Endodermal cell (in vitro differentiated cells): ENCODE measurements around the gene KRTAP4-11. TPM values are rescaled to one million over a fixed set of nuclear protein-coding genes. Genes with fewer than 3 reads are reported as not detected.
"Not testable (repeated sequence)": the region's sequence is repeated elsewhere in the genome, so short reads cannot be mapped to it uniquely, and the experiment has no call there.

Experiments used
- DNase-seq: peaks from one replicate; pipeline ENCODE4 v3.0.0-alpha.2; 2017
- H3K27ac ChIP-seq: 2 replicates; pipeline ENCODE4 v1.5.1; 2013; ENCODE audit warnings: mild to moderate bottlenecking, low read depth, low read length, moderate library complexity
- H3K27me3 ChIP-seq: 2 replicates; pipeline ENCODE4 v1.6.1; 2013; ENCODE audit warnings: mild to moderate bottlenecking, low read length, moderate library complexity; ENCODE audit not compliant: insufficient read depth, control insufficient read depth, poor library complexity, severe bottlenecking
- H3K36me3 ChIP-seq: 2 replicates; pipeline ENCODE4 v1.7.0; 2013; ENCODE audit warnings: mild to moderate bottlenecking, low read length, moderate library complexity; ENCODE audit not compliant: control insufficient read depth, insufficient read depth
- H3K4me1 ChIP-seq: one replicate; pipeline ENCODE4 v1.7.0; 2013; ENCODE audit warnings: low read length; ENCODE audit not compliant: control insufficient read depth, insufficient read depth
- H3K4me3 ChIP-seq: 2 replicates; pipeline ENCODE4 v1.5.1; 2013; ENCODE audit warnings: mild to moderate bottlenecking, low read length, moderate library complexity
- H3K9ac ChIP-seq: 2 replicates; pipeline ENCODE4 v1.6.1; 2013; ENCODE audit warnings: mild to moderate bottlenecking, low read length, moderate library complexity; ENCODE audit not compliant: poor library complexity, severe bottlenecking; ENCODE audit errors: extremely low read depth
- H3K9me3 ChIP-seq: 2 replicates; pipeline ENCODE4 v1.6.1; 2013; ENCODE audit warnings: mild to moderate bottlenecking, low read length, moderate library complexity; ENCODE audit not compliant: control insufficient read depth
- H3K27ac Mint-ChIP-seq: 2 replicates; pipeline ENCODE4 v1.8.0; 2020; ENCODE audit warnings: mixed read lengths
- H3K27me3 Mint-ChIP-seq: 2 replicates; pipeline ENCODE4 v1.8.0; 2021; ENCODE audit warnings: mild to moderate bottlenecking, mixed read lengths; ENCODE audit not compliant: insufficient read depth
- H3K36me3 Mint-ChIP-seq: 2 replicates; pipeline ENCODE4 v1.8.0; 2020; ENCODE audit warnings: low read depth, mixed read lengths
- H3K4me1 Mint-ChIP-seq: 2 replicates; pipeline ENCODE4 v1.8.0; 2020; ENCODE audit warnings: mixed read lengths
- H3K4me3 Mint-ChIP-seq: 2 replicates; pipeline ENCODE4 v1.8.0; 2020; ENCODE audit warnings: mild to moderate bottlenecking, moderate library complexity, mixed read lengths
- H3K9me3 Mint-ChIP-seq: 2 replicates; pipeline ENCODE4 v1.8.0; 2020; ENCODE audit warnings: mild to moderate bottlenecking, mixed read lengths
- WGBS, 2 experiments: methylation state at CpG; one replicate each; pipeline versions ENCODE4 v1.1.5 to v1.1.7; 2013; ENCODE audit warnings: missing lambda C conversion rate in 2 of 2, mixed read lengths in 1 of 2; ENCODE audit not compliant: insufficient coverage in 1 of 2, insufficient read length in 1 of 2; 5-methylcytosine and 5-hydroxymethylcytosine counted together
- long read RNA-seq, 4 experiments: library from polyadenylated mRNA in 2 of 4; library from RNA in 1 of 4; library from capped mRNA in 1 of 4; stranded (forward) in 3 of 4; unstranded in 1 of 4; transcript quantifications; one replicate each; pipeline ENCODE4 v2.0.0, GENCODE V29; 2020 to 2021; ENCODE audit warnings: inconsistent platforms in 1 of 4
- polyA plus RNA-seq, 2 experiments: library from polyadenylated mRNA; stranded (reverse); fragments of 50-300 nt; gene quantifications; one replicate each; pipeline ENCODE4 v1.2.3, GENCODE V29; 2013
- total RNA-seq, 2 donors: library from RNA; stranded (reverse); fragmentation: NEBNext Ultra II Directional in 1 of 2; extraction: Animal tissue kit (Norgen Biotek cat#: 25700) in 1 of 2; gene quantifications; 2 replicates in 1 of 2; 3 replicates in 1 of 2; pipeline ENCODE4 v1.2.1, GENCODE V29; 2021
- TF ChIP-seq, protein P1 (sequence below): fragments of 200-600 bp; sonication (generic); conservative IDR thresholded peaks from 2 replicates; pipeline ENCODE4 v1.5.0; 2021; ENCODE audit warnings: antibody characterized with exemption, mild to moderate bottlenecking

The KRTAP4-11 gene
- not detected for total RNA-seq
- polyA plus RNA-seq (2013, experiment 1 of 2) = not detected
- not detected for polyA plus RNA-seq (2013, experiment 2 of 2)
- long read RNA-seq, experiment 1 = 0 reads
- long read RNA-seq, experiment 2 = 0 reads
- long read RNA-seq, experiment 3 = 0 reads
- long read RNA-seq, experiment 4 = 0 reads

DNA sequence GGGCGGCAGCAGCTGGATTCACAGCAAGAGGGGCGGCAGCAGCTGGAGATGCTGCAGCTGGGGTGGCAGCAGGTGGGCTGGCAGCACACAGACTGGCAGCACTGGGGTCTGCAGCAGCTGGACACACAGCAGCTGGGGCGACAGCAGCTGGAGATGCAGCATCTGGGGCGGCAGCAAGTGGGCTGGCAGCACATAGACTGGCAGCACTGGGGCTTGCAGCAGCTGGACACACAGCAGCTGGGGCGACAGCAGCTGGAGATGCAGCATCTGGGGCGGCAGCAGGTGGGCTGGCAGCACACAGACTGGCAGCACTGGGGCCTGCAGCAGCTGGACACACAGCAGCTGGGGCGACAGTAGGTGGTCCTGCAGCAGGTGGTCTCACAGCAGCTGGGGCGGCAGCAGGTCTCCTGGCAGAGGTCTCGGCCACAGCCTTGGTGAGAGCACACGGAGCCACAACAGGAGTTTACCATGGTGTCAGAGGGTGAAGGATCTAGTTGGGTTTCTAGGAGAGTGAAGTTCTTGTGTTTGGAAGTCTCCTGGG is at the start of gene KRTAP4-11:
Gene KRTAP4-11, minus strand, starts transcription at position 528 of the 541 bp plus-strand sequence. Its CDS starts 58 bp downstream, at position 470.
- H3K9me3 ChIP-seq, H3K27me3 Mint-ChIP-seq, H3K4me3 ChIP-seq, H3K36me3 ChIP-seq, H3K9ac ChIP-seq, H3K4me1 ChIP-seq, DNase-seq, H3K27ac Mint-ChIP-seq, H3K4me1 Mint-ChIP-seq, H3K27me3 ChIP-seq, H3K36me3 Mint-ChIP-seq, H3K4me3 Mint-ChIP-seq, H3K27ac ChIP-seq: not testable (repeated sequence)
- 81 to 100% methylated on average over 5 to 10 of the region's 10 CpGs for WGBS, 2 experiments
- peaks cover 13% of the 10 kb centered on the region for H3K9me3 Mint-ChIP-seq

- H3K9me3 ChIP-seq = no peaks in the 10 kb centered on the region
- no peaks in the 10 kb centered on the region for H3K36me3 Mint-ChIP-seq
- 85 to 90% methylated on average over 5 to 7 of the region's 7 CpGs for WGBS, 2 experiments
- H3K4me3 ChIP-seq = no peak overlapping the region
- TF ChIP-seq, protein P1, sequence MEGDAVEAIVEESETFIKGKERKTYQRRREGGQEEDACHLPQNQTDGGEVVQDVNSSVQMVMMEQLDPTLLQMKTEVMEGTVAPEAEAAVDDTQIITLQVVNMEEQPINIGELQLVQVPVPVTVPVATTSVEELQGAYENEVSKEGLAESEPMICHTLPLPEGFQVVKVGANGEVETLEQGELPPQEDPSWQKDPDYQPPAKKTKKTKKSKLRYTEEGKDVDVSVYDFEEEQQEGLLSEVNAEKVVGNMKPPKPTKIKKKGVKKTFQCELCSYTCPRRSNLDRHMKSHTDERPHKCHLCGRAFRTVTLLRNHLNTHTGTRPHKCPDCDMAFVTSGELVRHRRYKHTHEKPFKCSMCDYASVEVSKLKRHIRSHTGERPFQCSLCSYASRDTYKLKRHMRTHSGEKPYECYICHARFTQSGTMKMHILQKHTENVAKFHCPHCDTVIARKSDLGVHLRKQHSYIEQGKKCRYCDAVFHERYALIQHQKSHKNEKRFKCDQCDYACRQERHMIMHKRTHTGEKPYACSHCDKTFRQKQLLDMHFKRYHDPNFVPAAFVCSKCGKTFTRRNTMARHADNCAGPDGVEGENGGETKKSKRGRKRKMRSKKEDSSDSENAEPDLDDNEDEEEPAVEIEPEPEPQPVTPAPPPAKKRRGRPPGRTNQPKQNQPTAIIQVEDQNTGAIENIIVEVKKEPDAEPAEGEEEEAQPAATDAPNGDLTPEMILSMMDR = no peak
- no peaks in the 10 kb centered on the region for H3K4me1 ChIP-seq
- no peaks in the 10 kb centered on the region for H3K36me3 ChIP-seq
- H3K4me1 Mint-ChIP-seq = no peaks in the 10 kb centered on the region
- H3K27ac Mint-ChIP-seq = no peak overlapping the region
- DNase-seq = no peak
- H3K4me3 Mint-ChIP-seq = no peak overlapping the region
- peaks cover 4% of the 10 kb centered on the region for H3K27me3 Mint-ChIP-seq
- no peaks in the 10 kb centered on the region for H3K27me3 ChIP-seq
- H3K9me3 Mint-ChIP-seq = no peaks in the 10 kb centered on the region
- no peak overlapping the region for H3K9ac ChIP-seq
- H3K27ac ChIP-seq = peak overlapping the region; percentile 24
Measured at GRCh38 chr17:41167561-41167960, 49.4 kb upstream of the KRTAP4-11 start.

DNA sequence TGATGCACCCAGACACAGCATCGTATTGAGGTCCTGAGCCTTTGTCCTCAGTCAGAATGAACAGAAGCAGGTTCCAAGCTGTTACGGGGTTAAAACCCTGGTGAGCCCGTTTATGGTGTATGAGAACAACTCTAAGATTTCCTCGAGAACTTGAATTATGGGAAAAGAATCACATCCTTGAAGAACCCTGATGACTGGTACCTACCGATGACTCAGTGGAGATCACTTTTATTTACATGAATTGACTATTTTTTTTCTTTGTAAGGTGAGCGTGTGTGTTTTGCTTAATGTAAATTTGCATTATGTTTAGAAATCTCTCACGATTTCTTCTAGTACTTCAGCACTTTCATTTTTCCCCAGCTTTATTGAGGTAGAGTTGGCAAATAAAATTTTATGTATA is 45.7 kb upstream of the KRTAP4-11 start:
- Mint-ChIP-seq H3K36me3 (no peaks in the 10 kb centered on the region), H3K27ac (no peak overlapping the region), H3K4me1 (peaks cover 4% of the 10 kb centered on the region), H3K27me3 (peaks cover 4% of the 10 kb centered on the region), H3K9me3 (no peaks in the 10 kb centered on the region), H3K4me3 (no peak overlapping the region)
- H3K27me3 ChIP-seq = no peaks in the 10 kb centered on the region
- 89 to 91% methylated on average over 4 to 6 of the region's 7 CpGs for WGBS, 2 experiments
- H3K9ac ChIP-seq = no peak overlapping the region
- no peaks in the 10 kb centered on the region for H3K4me1 ChIP-seq
- TF ChIP-seq, protein P1 = no peak
- no peaks in the 10 kb centered on the region for H3K9me3 ChIP-seq
- no peak overlapping the region for H3K4me3 ChIP-seq
- no peaks in the 10 kb centered on the region for H3K36me3 ChIP-seq
- DNase-seq = no peak
- H3K27ac ChIP-seq = no peak overlapping the region
